ENCODE data around the gene VRK1.

DNA sequence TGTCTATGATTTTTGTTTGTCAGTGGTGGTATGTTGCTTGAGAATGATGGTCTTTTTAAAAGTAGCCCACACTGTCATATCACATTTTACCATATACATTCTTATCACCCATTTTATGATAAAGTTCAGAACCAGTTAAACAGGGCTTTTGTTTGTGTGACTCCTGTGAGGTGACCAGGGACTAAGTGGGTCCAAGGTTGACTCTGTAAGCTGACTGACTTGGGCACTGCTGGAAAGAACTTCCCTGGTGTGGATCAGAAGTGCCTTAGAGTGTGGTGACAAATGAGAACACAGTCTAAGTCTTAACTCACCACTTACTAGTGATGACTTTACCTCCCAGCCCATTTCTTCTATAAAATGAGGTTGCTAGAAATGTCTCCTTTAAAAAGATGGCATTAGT, 52.6 kb downstream of the VRK1 start:
- TF ChIP-seq CTCF (IDR thresholded peaks at IDR 0.05) (no peak), POLR2A (IDR thresholded peaks at IDR 0.05) (no peak)

Data from upper lobe of left lung (tissue), 4 donors.